Measurements from ENCODE around the gene WFDC5.
"Not testable (repeated sequence)": the region's sequence is repeated elsewhere in the genome, so short reads cannot be mapped to it uniquely, and the experiment has no call there.

WFDC5 gene

GRCh38 chr20:45114465-45115385, at the start of gene WFDC5:
WFDC5 (minus strand) TSS chr20:45115174; CDS start chr20:45115083, 91 bp downstream.
- TF ChIP-seq, protein P1, sequence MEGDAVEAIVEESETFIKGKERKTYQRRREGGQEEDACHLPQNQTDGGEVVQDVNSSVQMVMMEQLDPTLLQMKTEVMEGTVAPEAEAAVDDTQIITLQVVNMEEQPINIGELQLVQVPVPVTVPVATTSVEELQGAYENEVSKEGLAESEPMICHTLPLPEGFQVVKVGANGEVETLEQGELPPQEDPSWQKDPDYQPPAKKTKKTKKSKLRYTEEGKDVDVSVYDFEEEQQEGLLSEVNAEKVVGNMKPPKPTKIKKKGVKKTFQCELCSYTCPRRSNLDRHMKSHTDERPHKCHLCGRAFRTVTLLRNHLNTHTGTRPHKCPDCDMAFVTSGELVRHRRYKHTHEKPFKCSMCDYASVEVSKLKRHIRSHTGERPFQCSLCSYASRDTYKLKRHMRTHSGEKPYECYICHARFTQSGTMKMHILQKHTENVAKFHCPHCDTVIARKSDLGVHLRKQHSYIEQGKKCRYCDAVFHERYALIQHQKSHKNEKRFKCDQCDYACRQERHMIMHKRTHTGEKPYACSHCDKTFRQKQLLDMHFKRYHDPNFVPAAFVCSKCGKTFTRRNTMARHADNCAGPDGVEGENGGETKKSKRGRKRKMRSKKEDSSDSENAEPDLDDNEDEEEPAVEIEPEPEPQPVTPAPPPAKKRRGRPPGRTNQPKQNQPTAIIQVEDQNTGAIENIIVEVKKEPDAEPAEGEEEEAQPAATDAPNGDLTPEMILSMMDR (IDR thresholded peaks at IDR 0.05; ENCODE audit: insufficient read depth, low read length, poor library complexity, severe bottlenecking): no peak
- no peak within 1 kb of the TSS for H3K4me3 ChIP-seq (replicated peaks; ENCODE audit: low read depth, low read length)
- H3K36me3 ChIP-seq (ENCODE audit: control insufficient read depth, insufficient read depth, low read length): no peaks in the 10 kb centered on the region
- no peaks in the 10 kb centered on the region; the same call in 1 of the 2 replicates for H3K27me3 ChIP-seq (replicated peaks; ENCODE audit: control insufficient read depth, insufficient read depth, low read length)
- no peak for DNase-seq (ENCODE audit: extremely low read depth, insufficient read length)

GRCh38 chr20:45163083-45163803, 48.3 kb upstream of the WFDC5 start:
- TF ChIP-seq, protein P1 (IDR thresholded peaks at IDR 0.05; ENCODE audit: insufficient read depth, low read length, poor library complexity, severe bottlenecking): no peak

DNA sequence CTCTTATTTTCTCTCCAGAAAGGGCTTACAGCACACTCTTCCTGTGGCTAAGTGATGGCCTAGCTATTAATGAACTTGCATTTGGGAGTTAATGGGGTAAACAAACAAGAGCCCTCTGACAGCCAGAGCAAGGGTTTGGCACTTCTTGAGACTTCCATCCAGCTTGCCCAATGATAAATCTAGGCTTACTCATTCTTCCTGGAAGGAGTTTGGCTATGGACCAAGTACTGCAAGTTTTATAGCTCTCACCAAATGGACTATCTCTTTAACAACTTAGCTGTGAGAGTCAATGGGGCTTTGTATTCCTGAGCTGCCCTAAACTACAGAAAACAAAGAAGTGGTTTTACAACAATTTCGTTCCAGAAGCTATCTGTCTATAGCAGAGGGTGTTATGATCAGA, 43.0 kb upstream of the WFDC5 start:
- no peaks in the 10 kb centered on the region for H3K36me3 ChIP-seq (ENCODE audit: control insufficient read depth, insufficient read depth, low read length)
- no peak for DNase-seq (ENCODE audit: extremely low read depth, insufficient read length)
- no peaks in the 10 kb centered on the region for H3K27me3 ChIP-seq (replicated peaks; ENCODE audit: control insufficient read depth, insufficient read depth, low read length)
- TF ChIP-seq, protein P1 (IDR thresholded peaks at IDR 0.05; ENCODE audit: insufficient read depth, low read length, poor library complexity, severe bottlenecking): no peak
- H3K4me3 ChIP-seq (replicated peaks; ENCODE audit: low read depth, low read length): no peak overlapping the region

More at GRCh38 chr20:45163083-45163803, 48.3 kb upstream of the WFDC5 start:
- Histone ChIP-seq H3K36me3 (ENCODE audit: control insufficient read depth, insufficient read depth, low read length) (no peaks in the 10 kb centered on the region), H3K4me3 (replicated peaks; ENCODE audit: low read depth, low read length) (no peak overlapping the region), H3K27me3 (replicated peaks; ENCODE audit: control insufficient read depth, insufficient read depth, low read length) (no peaks in the 10 kb centered on the region)
- DNase-seq (ENCODE audit: extremely low read depth, insufficient read length): no peak

DNA sequence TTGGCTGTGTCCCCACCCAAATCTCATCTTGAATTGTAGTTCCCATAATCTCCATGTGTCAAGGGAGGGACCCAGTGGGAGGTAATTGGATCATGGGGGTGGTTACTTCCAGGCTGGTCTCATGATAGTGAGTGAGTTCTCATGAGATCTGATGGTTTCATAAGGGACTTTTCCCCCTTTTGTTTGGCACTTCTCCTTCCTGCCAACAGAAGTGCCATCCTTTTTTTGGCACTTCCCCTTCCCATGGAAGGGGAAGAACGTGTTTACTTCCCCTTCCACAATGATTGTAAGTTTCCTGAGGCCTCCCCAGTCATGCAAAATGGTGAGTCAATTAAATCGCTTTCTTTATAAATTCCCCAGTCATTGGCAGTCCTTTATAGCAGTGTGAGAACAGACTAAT, 41.7 kb upstream of the WFDC5 start:
- no peak overlapping the region for H3K4me3 ChIP-seq (replicated peaks; ENCODE audit: low read depth, low read length)
- no peaks in the 10 kb centered on the region for H3K36me3 ChIP-seq (ENCODE audit: control insufficient read depth, insufficient read depth, low read length)
- no peaks in the 10 kb centered on the region for H3K27me3 ChIP-seq (replicated peaks; ENCODE audit: control insufficient read depth, insufficient read depth, low read length)
- TF ChIP-seq, protein P1 (IDR thresholded peaks at IDR 0.05; ENCODE audit: insufficient read depth, low read length, poor library complexity, severe bottlenecking): no peak
- DNase-seq (ENCODE audit: extremely low read depth, insufficient read length): no peak

- not testable (repeated sequence) for H3K4me3 ChIP-seq (replicated peaks; ENCODE audit: low read depth, low read length); DNase-seq (ENCODE audit: extremely low read depth, insufficient read length); H3K36me3 ChIP-seq (ENCODE audit: control insufficient read depth, insufficient read depth, low read length); H3K27me3 ChIP-seq (replicated peaks; ENCODE audit: control insufficient read depth, insufficient read depth, low read length)
Observed at GRCh38 chr20:45154794-45155193, 39.8 kb upstream of the WFDC5 start.

DNA sequence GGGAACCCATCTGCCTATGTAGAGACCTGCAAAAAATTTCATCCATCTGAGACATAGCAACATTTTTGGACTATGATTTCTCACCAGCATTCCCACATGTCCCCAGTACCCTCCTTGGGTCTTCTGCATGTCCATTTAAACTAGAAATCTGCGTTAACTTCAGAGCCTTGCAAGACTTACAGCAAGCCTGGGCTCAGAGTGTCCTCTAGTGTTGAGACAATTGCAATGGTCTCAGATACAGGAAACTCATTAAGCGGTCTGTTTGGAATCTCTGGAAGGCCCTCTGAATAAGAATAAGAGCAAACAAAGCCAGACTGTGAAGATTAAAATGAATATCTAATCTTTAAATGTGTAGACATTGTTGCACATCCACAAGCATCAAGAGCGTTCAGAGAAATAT, 39.2 kb upstream of the WFDC5 start:
- Histone ChIP-seq H3K4me3 (replicated peaks; ENCODE audit: low read depth, low read length) (no peak overlapping the region), H3K27me3 (replicated peaks; ENCODE audit: control insufficient read depth, insufficient read depth, low read length) (no peaks in the 10 kb centered on the region; the same call in 1 of the 2 replicates), H3K36me3 (ENCODE audit: control insufficient read depth, insufficient read depth, low read length) (no peaks in the 10 kb centered on the region)
- no peak for DNase-seq (ENCODE audit: extremely low read depth, insufficient read length)
- TF ChIP-seq, protein P1 (IDR thresholded peaks at IDR 0.05; ENCODE audit: insufficient read depth, low read length, poor library complexity, severe bottlenecking): no peak

Measured in GM06990 (cell line).